K562 (cell line): ENCODE measurements around the gene TBX1. TPM values are rescaled to one million over a fixed set of nuclear protein-coding genes. Genes with fewer than 3 reads are reported as not detected.

Experiments used
- CCNT2 ChIP-seq: IDR thresholded peaks from 2 replicates; pipeline ENCODE4 v1.6.1; 2011; ENCODE audit warnings: borderline replicate concordance, low read depth, mild to moderate bottlenecking, moderate library complexity, mixed read lengths, low read length; ENCODE audit not compliant: insufficient read length; ENCODE audit errors: extremely low read depth
- CEBPB ChIP-seq: fragments of 450-650 bp; IDR thresholded peaks from 2 replicates; pipeline ENCODE4 v1.6.1; 2016; ENCODE audit warnings: missing genetic modification characterization, missing compliant biosample characterization
- ESRRB ChIP-seq: fragments of 250-450 bp; sonication (Bioruptor Pico); IDR thresholded peaks from 2 replicates; pipeline ENCODE4 v1.5.0; 2020; ENCODE audit warnings: mild to moderate bottlenecking, moderate library complexity, borderline replicate concordance
- GABPA ChIP-seq: fragments of 200-800 bp; sonication (Bioruptor generic); conservative IDR thresholded peaks from 2 replicates; pipeline ENCODE4 v1.6.1; 2016; ENCODE audit warnings: low read depth, missing genetic modification characterization, missing compliant biosample characterization
- HMGN3 ChIP-seq: IDR thresholded peaks from 2 replicates; pipeline ENCODE4 v1.6.1; 2011; ENCODE audit warnings: borderline replicate concordance, low read depth, mild to moderate bottlenecking, mixed read lengths, low read length; ENCODE audit not compliant: insufficient read length; ENCODE audit errors: extremely low read depth
- KAT2B ChIP-seq: IDR thresholded peaks from one replicate; pipeline ENCODE4 v1.6.1; 2012; ENCODE audit warnings: low read depth, mild to moderate bottlenecking, control low read depth, inconsistent platforms, low read length, moderate library complexity
- MEIS2 ChIP-seq: fragments of 450-650 bp; IDR thresholded peaks from 2 replicates; pipeline ENCODE4 v1.6.1; 2014; ENCODE audit warnings: mild to moderate bottlenecking; ENCODE audit not compliant: partially characterized antibody
- MTA1 ChIP-seq: fragments of 450-650 bp; IDR thresholded peaks from 2 replicates; pipeline ENCODE4 v1.6.1; 2017; ENCODE audit warnings: borderline replicate concordance
- SP2 ChIP-seq: IDR thresholded peaks from 2 replicates; pipeline ENCODE4 v1.6.1; 2011; ENCODE audit warnings: mild to moderate bottlenecking, low read depth, low read length, moderate library complexity; ENCODE audit not compliant: poor library complexity, severe bottlenecking; ENCODE audit errors: extremely low read depth
- TEAD4 ChIP-seq, 2 experiments: sonication (generic) in 1 of 2; formaldehyde crosslinking in 1 of 2; IDR thresholded peaks; 2 replicates each; pipeline versions ENCODE4 v1.6.1 to v1.8.0; 2012 to 2022; ENCODE audit warnings: borderline replicate concordance in 1 of 2, inconsistent platforms in 1 of 2, low read length in 1 of 2, mild to moderate bottlenecking in 1 of 2, missing genetic modification reagents in 1 of 2
- ZBTB7A ChIP-seq: IDR thresholded peaks from 2 replicates; pipeline ENCODE4 v1.6.1; 2011; ENCODE audit warnings: low read depth, mild to moderate bottlenecking, low read length, moderate library complexity, borderline replicate concordance; ENCODE audit not compliant: control insufficient read depth
- polyA plus RNA-seq, 8 experiments: library from polyadenylated mRNA; depleted of rRNA in 4 of 8; stranded (reverse) in 5 of 8; unstranded in 3 of 8; fragments of >200 nt; fragmentation: Nextera tagmentation in 2 of 8; fragmentation: Illumina TruSeq in 1 of 8; extraction: Ambion mirVana in 2 of 8; extraction: Trizol in 1 of 8; gene quantifications; 2 replicates each; pipeline versions ENCODE4 v1.2.1 to v1.2.3, GENCODE V29; 2011 to 2014; ENCODE audit warnings: inconsistent platforms in 1 of 8, missing spikeins in 1 of 8
- total RNA-seq, 7 experiments: library from RNA; depleted of rRNA in 6 of 7; stranded (reverse); fragments of >200 nt in 6 of 7; fragmentation: Illumina TruSeq in 2 of 7; extraction: Trizol in 2 of 7; gene quantifications; 2 replicates each; pipeline versions ENCODE4 v1.2.1 to v1.2.3, GENCODE V29; 2011 to 2021; ENCODE audit warnings: low replicate concordance in 1 of 7
- TF ChIP-seq, protein P1 (sequence below), 2 experiments: fragments of 450-650 bp in 1 of 2; sonication (generic) in 1 of 2; formaldehyde crosslinking in 1 of 2; IDR thresholded peaks; 2 replicates each; pipeline versions ENCODE4 v1.7.1 to v1.9.0; 2016 to 2022; ENCODE audit warnings: inconsistent platforms in 1 of 2, mild to moderate bottlenecking in 1 of 2, missing genetic modification reagents in 1 of 2
- TF ChIP-seq, protein P2 (sequence below), 3 experiments: IDR thresholded peaks in 2 of 3; conservative IDR thresholded peaks in 1 of 3; 2 replicates each; pipeline ENCODE4 v1.5.1; 2011 to 2012; ENCODE audit warnings: low read length in 3 of 3, mild to moderate bottlenecking in 3 of 3, control low read depth in 2 of 3, improper control_type of control experiment in 1 of 3, inconsistent platforms in 1 of 3, low read depth in 1 of 3, mixed read lengths in 1 of 3, moderate library complexity in 1 of 3; ENCODE audit not compliant: insufficient read depth in 2 of 3

The TBX1 gene
- total and polyA plus RNA-seq, 9 of the 15 experiments (the other 6 are each of a cell fraction or from before 2014, with no cell fraction given): 0.07 to 35.0 (median 3.9) TPM

DNA sequence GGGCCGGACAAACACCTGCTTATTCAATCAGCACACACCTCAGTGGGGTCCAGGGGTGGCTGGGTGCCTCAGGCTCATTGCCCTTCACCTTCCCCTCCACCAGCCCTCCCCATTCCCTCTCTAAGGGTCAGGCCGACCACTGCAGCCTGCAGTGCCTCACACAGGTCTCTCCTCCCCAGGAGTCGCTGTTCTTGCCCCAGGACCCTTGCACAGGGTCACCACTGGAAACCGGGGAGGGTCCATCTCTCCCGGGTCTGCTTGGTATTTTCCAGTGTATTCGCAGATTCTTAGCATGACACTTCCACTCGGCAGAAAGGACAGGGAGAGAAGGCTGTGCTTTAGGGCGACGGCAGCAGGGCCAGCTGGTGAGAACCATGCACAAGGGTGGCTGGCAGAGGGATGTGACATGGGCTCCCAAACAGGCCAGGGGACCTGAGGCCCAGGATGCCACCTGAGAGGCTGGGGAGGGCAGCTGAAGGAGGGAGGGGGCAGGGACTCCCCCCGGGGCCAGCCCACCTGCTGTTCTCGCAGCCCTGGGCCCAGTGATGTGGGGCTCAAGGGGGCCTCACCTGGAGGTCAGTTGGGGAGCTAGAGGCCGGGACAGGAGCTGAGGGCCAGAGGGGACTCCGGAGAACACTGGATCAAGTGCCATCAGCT, 16.1 kb upstream of the TBX1 start (continued):
- TF ChIP-seq ZBTB7A (peak; percentile 49; the same call in 1 of the 2 replicates), CCNT2 (no peak), KAT2B (peak; percentile 14), GABPA (tag) (no peak), SP2 (no peak), TEAD4 (IDR thresholded peaks at IDR 0.05; ENCODE audit: low read length) (no peak), TEAD4 (CRISPR knock-in tag; IDR thresholded peaks at IDR 0.05; ENCODE audit: borderline replicate concordance) (no peak), MTA1 (no peak), CEBPB (no peak), MEIS2 (no peak), HMGN3 (no peak), ESRRB (CRISPR knock-in tag) (no peak)
- TF ChIP-seq, protein P1, sequence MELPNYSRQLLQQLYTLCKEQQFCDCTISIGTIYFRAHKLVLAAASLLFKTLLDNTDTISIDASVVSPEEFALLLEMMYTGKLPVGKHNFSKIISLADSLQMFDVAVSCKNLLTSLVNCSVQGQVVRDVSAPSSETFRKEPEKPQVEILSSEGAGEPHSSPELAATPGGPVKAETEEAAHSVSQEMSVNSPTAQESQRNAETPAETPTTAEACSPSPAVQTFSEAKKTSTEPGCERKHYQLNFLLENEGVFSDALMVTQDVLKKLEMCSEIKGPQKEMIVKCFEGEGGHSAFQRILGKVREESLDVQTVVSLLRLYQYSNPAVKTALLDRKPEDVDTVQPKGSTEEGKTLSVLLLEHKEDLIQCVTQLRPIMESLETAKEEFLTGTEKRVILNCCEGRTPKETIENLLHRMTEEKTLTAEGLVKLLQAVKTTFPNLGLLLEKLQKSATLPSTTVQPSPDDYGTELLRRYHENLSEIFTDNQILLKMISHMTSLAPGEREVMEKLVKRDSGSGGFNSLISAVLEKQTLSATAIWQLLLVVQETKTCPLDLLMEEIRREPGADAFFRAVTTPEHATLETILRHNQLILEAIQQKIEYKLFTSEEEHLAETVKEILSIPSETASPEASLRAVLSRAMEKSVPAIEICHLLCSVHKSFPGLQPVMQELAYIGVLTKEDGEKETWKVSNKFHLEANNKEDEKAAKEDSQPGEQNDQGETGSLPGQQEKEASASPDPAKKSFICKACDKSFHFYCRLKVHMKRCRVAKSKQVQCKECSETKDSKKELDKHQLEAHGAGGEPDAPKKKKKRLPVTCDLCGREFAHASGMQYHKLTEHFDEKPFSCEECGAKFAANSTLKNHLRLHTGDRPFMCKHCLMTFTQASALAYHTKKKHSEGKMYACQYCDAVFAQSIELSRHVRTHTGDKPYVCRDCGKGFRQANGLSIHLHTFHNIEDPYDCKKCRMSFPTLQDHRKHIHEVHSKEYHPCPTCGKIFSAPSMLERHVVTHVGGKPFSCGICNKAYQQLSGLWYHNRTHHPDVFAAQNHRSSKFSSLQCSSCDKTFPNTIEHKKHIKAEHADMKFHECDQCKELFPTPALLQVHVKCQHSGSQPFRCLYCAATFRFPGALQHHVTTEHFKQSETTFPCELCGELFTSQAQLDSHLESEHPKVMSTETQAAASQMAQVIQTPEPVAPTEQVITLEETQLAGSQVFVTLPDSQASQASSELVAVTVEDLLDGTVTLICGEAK (IDR thresholded peaks at IDR 0.05): no peak
- TF ChIP-seq, protein P1 (CRISPR knock-in tag; IDR thresholded peaks at IDR 0.05): peak; percentile 33; the same call in 1 of the 2 replicates
- TF ChIP-seq, protein P2, sequence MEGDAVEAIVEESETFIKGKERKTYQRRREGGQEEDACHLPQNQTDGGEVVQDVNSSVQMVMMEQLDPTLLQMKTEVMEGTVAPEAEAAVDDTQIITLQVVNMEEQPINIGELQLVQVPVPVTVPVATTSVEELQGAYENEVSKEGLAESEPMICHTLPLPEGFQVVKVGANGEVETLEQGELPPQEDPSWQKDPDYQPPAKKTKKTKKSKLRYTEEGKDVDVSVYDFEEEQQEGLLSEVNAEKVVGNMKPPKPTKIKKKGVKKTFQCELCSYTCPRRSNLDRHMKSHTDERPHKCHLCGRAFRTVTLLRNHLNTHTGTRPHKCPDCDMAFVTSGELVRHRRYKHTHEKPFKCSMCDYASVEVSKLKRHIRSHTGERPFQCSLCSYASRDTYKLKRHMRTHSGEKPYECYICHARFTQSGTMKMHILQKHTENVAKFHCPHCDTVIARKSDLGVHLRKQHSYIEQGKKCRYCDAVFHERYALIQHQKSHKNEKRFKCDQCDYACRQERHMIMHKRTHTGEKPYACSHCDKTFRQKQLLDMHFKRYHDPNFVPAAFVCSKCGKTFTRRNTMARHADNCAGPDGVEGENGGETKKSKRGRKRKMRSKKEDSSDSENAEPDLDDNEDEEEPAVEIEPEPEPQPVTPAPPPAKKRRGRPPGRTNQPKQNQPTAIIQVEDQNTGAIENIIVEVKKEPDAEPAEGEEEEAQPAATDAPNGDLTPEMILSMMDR (IDR thresholded peaks at IDR 0.05 in 2 of 3, conservative IDR thresholded peaks at IDR 0.05 in 1 of 3; ENCODE audit: insufficient read depth in 2 of 3, low read depth in 1 of 3, low read length in 3 of 3): peak; percentile 4 to 43 (median 36); a peak in 2 of 6 replicates
